ENCODE measurements around the gene TXNIP.

- TF ChIP-seq POLR2A (IDR thresholded peaks at IDR 0.05): no peak
- TF ChIP-seq CTCF (IDR thresholded peaks at IDR 0.05): no peak
Measured at GRCh38 chr1:145997016-145997717, 788 bp upstream of the TXNIP start.
